ENCODE data around the gene FBXW12.

DNA sequence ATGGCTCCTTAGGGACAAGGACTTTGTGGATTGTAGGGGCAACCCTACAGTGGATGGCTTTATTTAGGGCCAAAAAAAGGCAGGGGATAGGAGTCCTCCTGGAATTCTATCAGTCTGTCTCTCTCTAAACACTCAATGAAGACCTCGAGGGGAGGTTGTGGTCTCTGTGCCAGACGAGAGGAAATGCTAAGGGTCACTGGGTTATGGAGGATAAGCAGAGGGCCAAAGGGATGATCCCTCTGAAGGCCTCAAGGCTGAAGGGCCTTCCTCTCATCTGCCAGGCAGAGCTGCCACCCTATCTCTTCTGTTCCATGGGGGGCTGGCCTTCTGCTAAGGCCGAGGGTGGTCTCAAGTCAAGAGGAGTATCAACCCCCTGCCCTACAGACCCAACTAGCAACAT is 30.9 kb downstream of the FBXW12 start:
- no peak for TF ChIP-seq POLR2A (IDR thresholded peaks at IDR 0.05)
- TF ChIP-seq, protein P1, sequence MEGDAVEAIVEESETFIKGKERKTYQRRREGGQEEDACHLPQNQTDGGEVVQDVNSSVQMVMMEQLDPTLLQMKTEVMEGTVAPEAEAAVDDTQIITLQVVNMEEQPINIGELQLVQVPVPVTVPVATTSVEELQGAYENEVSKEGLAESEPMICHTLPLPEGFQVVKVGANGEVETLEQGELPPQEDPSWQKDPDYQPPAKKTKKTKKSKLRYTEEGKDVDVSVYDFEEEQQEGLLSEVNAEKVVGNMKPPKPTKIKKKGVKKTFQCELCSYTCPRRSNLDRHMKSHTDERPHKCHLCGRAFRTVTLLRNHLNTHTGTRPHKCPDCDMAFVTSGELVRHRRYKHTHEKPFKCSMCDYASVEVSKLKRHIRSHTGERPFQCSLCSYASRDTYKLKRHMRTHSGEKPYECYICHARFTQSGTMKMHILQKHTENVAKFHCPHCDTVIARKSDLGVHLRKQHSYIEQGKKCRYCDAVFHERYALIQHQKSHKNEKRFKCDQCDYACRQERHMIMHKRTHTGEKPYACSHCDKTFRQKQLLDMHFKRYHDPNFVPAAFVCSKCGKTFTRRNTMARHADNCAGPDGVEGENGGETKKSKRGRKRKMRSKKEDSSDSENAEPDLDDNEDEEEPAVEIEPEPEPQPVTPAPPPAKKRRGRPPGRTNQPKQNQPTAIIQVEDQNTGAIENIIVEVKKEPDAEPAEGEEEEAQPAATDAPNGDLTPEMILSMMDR (IDR thresholded peaks at IDR 0.05): no peak

Measured in testis (tissue), 2 donors.